GM19372 (cell line): ENCODE measurements around the gene ANKRD10.

Experiments used
- ATAC-seq: cut with Tn5 transposase; IDR thresholded peaks from one replicate; pipeline ENCODE4 v1.9.1; 2021; ENCODE audit warnings: mild to moderate bottlenecking, low read depth, moderate library complexity; ENCODE audit not compliant: unreplicated experiment

ANKRD10 gene

DNA sequence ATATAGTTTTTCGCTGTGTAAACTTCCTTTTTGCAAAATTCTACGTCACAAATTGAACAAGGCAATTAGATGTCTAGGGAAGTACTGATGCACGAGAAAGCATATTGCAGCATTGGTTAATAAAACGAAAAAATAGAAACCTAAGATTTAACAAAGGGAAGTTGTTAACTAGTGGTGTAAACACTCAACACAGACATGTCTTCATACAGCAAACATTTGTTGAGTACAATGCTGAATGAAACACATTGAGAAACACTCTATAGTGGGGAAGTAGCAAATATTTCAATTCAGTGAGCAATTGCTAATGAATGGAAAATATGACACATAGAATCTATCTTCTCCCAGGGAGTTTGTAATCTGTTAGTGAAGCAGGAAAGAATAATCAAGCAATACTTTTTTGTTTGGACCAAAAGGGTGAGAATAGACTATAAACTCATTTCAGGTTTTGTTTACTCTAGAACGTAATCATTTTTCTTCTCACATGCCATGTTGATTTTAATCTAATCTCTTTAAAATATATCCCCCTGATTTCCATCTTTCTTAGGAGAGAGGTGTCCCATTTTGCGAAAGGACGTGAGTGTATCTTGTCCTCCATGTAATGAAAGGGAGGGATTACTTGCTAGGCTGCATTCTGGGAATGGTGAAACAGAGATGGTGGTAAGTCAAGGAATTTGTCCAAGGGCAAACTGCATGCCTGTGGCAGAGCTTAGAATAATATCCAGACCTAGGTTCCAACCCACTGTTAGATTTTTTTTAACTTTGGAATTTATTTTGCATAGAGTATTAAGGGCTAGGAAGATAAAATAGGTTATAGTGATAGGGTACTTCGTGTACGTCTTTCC lies 1.7 kb upstream of the ANKRD10 start:
- no peak for ATAC-seq

DNA sequence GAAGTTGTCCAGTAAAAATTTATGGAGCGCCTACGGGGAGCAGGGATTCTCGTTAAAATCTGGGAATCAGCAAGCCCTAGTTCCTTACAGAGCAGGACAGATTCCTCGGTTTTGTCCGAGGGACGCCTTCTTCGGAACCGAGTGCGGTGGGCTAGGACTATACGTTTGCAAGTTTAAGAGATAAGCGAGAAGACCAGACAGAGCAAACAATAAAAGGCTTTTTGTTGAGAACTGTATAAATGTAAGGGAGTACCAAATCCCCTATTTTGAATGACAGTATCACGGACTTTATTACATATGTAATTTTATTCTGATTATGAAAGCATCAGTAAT lies 971 bp upstream of the ANKRD10 start:
- no peak for ATAC-seq

DNA sequence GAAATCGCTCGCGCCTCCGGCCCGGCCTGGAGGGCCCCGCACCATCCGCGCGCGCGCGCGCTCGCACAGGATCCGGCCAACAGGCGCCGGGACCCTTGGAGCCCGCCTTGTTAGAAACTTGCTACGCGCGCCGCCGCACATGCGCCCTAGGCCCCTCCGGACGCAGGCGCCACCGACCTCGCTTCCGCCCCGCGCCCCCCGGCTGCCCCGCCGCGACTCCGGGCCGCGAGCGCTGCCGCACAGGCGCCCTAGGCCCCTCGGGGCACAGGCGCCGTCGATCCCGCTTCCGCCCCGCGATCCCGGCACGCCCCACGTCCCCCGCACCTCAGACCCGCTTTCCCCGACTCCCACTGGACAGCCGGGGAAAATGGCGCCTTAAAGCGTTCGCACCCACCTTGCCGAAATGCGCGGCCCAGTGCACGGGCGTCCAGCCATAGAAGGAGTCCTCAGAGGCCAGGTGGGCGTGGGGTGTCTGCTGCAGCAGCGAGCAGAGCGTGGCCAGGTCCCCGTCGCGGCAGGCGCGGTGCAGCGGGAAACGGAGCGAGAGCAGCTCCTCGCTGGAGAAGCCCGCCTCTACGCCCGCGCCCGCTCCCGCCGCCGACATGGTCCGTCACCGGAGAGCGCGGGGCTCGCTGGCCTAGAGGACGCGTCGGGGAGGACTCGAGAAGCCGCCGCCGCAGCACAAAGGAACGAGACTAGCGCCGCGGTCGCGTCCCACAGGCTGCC lies 375 bp downstream of the ANKRD10 start:
- ATAC-seq, result peak; percentile 26

DNA sequence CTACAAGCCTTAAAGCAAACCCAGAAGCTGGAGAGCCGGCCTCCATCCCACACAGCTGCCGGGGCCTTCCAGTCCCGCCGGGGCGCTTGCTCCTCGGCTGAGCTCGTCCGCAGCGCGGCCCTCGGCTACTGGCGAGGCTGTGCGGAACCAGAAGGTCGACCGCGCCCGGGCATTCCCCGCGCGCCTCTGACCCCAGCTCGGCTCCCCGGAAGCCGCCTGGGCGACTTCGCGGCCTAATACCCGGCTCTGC lies 863 bp downstream of the ANKRD10 start:
- ATAC-seq, result no peak

DNA sequence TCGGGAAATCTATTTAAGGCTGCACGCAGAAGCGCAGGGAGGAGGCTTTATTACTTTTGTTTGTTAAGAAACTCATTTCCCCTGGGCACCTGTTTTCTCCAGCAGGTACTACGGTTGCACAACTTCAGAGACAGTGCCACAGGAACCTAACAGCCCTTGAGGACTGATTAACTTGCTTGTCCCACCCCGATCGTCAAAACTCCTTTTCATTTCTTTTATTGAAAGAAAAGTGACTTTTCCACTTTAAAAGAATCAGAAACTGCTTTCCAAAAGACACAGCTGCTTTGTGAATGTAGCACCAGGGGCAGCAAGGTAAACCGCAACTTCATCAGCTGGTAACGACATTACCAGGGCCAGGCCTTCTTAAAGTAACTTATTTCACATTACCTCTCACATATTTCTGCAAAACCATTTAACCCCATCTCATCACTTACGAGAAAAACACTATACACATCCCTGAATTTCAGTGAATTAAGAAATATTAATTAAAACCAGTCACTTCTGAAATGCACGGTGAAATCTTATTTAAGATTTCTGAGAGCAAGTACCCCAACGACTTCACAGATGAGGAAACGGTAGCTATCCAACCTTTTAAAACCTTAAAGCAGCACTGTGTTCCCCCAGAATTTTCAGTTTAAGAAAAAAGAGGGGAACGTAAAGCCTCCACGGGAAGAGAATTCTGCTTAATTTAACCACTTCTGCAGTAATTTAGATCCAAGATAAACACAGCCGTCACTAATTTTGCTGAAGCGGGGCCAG lies 1.4 kb downstream of the ANKRD10 start:
- ATAC-seq, result no peak

DNA sequence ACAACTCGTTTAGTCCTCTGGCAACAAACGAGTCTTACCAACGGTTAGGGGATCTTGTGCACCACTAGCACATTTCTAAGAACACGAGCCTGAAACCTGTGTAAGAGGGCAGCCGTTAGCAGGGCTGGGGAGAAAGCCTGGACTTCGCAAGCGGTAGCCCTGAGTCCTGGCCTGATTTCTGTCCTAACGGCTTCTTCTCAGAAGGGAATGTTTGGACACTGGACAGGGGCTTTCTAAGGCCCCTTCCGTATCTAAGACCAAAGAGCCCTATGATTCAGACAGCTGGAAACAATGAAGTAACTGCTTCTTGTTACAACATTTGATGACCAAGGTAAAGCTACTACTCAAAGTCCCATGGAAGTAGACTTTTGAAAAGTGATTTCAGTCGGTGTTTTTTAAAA lies 2.2 kb downstream of the ANKRD10 start:
- no peak for ATAC-seq

DNA sequence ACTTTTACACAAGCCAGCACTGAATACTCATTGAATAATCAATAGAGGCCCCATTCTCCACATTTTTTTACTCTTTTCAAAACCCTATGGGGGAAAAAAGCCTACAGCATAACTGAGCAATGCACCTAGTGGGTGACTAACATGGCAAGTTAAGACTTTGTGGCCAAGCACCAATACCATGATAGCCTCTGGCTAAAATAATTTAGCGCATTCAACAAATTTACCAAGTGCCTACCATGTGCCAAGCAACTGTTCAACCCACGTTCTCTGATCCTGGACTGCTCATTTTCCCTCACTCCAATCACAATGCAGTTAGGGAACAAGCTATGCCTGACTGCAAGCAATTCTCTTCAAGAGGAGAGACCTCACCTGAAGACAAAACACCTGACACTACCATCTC lies 3.0 kb downstream of the ANKRD10 start:
- no peak for ATAC-seq

DNA sequence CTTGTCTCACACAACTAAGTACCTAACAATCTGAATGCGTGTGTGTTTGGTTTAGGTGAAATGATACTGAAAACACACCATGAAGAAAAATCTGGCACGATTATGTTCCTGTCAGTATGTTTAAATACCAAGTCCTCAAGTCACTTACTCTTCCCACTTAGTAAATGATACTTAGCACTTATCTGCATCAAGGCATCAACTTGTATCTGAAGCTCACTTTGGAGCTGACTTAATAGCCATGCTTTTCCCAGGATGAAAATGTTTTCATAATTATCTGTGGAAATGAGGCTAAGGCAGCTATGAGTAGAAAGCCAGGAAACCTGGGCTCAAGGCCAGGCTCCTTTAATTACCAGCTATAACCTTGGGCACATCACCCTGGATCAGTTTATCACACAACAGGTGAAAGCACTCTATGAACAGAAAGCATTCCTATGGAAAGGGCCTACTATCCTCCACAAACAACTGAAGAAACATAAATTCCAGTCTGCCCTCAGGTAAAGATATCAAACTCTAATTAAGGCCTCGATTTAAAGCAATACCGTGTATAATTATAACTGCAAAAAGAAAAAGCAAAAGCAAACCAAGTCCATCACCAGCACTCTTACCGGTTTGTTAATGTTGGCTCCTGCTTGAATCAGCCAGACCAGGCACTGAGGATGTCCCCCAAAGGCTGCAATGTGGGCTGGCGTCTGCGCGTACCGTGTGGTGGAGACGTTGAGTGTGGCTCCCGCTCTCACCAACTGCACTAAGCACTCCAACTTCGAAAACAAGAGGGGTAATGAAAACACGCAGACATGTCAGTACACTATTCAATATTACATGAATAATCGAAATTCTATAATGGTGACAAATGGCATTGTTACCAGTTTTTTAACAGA lies 4.6 kb downstream of the ANKRD10 start:
- no peak for ATAC-seq

DNA sequence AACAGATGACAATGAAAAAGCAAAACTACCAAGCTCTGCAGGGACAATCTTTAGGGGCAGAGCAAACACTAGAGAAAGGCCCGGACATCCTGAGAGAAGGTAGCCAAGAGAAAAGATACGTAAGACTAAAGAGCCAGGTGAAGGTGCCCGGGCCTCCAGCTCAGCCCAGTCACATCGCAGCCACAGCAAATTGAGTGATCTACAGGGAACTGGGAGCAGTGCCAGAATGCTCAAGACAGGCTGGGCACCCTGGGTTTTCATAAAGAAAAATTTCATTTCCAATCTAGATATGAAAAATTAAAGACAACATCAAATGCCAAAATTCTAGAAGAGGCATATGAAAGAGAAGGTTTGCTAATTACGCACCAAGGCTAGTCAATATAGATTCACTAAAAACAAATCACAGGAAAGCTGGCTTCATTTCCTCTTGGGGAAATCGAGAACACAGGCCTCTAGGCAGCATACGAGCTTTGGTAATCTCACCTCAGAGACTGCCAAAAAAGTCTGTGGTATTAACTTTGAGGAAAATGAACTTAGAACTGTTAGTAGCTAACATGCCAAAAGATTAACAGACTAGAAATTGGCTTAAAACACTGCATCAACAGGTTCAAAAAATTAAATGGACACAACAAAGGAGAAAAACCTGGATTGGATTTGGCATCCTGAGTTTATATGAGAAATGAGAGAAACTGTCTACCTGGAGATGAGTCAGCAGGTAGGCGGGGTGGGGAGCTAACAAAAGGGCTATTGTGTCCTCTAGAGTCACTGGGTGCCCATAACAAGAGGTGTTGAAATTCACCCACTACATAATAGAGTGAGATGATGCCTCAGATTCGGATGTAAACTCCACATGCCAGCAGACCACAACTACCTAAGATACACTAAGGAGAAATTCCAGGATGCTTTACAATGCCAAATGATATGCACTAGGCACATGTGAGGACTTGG lies 6.6 kb downstream of the ANKRD10 start:
- no peak for ATAC-seq

DNA sequence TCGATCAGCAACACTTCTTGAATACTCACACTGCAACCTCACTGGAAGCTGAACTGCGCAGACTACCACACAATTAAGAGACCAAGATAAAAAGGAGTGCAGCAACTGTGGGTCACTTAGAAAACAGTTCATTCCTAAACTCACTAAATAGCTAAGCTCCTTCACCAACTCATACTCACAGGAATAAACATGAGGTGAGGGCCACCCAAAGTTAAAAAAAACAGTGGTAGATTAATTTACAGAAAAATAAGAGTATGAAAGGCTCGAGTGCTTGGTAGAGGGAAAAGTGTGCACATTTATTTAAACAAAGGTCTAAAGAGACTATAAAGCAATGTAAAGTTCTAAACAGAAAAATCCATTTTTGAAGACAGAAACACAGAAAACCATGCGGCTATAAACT lies 7.6 kb downstream of the ANKRD10 start:
- ATAC-seq, result no peak

DNA sequence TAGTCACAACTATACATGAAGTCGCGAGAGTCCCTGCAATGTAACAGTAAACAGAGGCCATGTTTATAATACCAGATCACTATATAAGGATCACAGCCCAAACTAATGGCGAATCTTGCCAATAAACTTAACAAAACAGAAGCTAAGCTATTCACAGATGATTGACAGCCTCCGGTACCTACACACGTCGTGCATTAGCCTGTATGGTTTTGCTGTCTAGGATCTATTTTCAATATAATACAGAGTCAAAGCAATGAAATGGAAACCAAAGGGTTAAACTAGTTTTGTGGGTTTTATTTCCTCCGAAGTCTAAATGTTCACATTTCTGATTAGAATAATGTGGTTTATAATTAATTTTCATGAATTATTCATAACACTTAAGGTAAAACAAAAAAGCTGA lies 10.1 kb downstream of the ANKRD10 start:
- ATAC-seq, result no peak

DNA sequence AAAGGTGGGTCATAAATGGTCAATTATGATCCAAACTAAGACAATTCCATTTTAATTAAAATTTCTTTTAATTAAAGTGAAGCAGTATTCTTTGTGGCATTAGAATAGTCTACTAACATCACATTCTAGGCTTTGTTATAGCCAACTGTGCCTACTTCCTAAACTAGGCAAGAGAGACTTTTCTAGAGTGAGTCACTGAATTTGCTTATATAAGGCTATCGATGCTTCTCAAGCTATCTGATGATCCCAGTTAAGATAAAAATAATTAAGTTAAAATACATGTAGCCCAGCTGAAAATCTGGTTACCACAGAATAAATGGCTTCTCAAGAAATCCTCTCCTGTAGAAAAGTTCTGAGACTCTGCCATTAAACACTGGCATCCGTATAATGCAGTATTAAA lies 12.5 kb downstream of the ANKRD10 start:
- ATAC-seq, result no peak

DNA sequence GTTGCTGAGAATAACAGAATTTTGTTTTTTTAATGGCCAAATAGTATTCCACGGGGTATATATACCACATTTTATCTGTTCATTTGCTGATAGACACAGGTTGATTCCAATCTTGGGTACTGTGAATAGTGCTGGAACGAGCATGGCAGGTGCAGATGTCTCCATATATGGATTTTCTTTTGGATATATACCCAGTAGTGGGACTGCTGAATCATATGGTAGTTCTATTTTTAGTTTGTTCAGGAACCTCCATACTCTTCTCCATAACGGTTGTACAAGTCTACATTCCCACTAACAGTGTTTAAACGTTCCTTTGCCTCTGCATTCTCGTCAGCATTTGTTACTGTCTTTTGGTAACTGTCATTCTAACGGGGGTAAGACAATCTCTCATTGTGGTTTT lies 17.3 kb downstream of the ANKRD10 start:
- ATAC-seq, result no peak

DNA sequence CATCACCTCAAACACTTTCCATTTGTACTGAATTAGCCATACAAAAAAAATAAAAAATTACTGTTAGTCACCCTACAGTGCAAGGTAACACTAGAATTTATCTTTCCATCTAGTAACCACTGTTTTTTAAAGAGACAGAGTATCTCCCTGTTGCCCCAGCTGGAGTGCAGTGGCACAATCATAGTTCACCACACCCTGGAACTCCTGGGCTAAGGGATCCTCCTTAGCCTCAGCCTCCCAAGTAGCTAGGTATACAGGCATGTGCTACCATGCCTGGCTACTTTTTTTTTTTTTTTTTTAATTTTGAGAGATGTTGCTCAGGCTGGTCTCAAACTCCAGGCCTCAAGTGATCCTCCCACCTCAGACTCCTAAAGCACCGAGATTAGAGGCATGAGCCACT lies 17.9 kb downstream of the ANKRD10 start:
- no peak for ATAC-seq

DNA sequence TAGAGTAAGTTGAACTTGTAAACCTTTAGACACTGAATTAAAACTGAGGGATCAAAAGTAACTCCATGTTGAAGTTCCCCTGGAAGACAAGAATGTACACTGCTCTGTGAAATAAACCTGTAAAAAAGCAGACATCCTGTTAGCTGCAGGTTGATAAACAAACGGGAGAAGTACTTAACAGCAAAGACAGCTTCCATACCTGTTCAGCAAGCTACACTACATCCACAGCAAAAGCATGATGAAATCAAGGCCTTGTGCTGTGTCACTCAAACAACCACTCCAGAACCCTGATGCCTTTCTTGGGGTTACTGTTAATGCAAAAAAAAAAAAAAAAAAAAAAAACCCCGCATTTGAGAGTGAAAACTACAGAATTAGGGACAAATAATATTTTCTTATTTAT lies 20.8 kb downstream of the ANKRD10 start:
- no peak for ATAC-seq

DNA sequence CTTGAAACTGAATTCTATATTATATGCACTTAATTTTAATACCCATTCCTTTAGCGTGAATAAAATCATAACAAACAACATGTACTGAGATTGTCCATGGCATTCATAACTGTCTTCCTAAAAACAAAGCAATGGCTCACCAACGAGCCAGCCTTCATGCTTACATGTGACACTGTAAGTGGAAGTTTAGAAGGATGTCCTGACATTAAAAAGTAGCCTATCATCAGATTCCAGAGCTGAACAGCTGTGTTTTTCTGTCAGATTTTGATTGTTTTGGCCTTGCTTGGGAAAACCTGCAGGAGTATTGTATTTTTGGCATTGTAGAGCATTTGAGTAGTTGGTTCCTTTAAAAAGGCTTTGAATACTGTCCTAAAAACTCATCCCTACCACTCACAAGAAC lies 21.3 kb downstream of the ANKRD10 start:
- no peak for ATAC-seq

DNA sequence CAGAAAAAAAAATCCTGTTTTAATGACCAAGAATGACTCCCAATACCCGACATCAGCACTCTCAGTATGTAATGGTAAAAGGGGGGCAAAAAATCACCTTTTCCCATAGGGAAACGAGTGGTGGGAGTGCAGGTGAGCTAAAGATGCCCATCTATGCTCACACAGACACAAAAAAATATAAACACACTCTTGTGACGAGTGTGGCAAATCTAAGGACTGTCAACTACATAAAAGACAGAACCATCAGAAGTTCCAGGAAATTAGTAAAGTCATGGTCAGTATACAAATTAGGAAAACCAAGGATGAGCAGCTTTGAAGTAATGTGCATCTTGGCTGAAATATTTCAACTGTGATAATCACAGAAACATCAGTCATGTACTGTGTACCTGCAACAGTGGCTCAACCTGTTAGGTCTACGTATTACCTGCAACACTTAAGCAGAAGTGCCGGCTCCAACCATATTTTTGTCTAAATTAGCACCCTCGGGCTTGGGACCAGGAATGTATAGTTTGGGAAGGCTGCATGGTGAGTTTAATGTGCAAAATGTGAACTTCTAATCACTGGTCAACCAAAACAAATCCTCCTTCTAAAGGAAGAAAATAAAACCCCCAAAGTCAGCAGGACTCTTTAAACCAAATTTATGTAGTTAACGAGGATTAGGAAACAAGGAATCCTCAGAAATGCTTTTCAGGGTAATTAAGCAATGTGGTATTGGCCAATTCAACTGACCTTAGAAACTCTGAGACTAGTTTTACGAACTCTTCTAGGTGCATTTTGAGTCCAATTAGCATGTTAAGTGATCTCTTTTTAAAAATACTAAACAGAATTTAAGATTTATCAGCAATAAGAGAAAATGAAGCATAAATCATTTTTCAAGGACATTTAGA lies 24.3 kb downstream of the ANKRD10 start:
- ATAC-seq, result no peak

DNA sequence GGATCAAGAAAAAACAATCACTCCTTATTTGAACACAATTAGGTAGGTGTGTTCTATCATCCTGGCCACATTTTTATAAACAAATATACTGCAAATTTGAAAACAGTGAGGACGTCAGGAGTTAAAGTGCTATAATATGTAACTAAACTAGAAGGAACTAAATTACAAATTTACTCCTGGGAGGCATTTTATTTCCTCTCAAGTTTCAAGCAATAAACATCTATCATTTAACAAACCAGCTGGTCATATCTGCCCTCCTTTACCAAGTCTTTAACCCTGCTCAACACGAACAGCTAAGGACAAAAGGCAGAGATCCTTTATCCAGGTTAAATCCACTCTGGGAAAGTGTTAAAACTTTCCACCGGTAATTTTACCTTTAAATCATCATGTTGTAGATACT lies 26.5 kb downstream of the ANKRD10 start:
- ATAC-seq, result no peak
